HCT116 (cell line): ENCODE data around the gene HIF1A. TPM values are rescaled to one million over a fixed set of nuclear protein-coding genes. Genes with fewer than 3 reads are reported as not detected.

Experiments
- ATAC-seq: fragments of 200-7000 bp; cut with Tn5 transposase; 2 replicates; pipeline ENCODE4 v1.9.1; 2020; ENCODE audit warnings: mild to moderate bottlenecking, moderate library complexity
- BruUV-seq: library from RNA; stranded (reverse); fragments of 400-500 nt; replicated peaks from 2 replicates; lab custom pipeline; 2021; lab: Mats Ljungman, UMichigan
- CTCF ChIA-PET: fragments of 300-600 bp; sonication (Branson Sonifier 250); formaldehyde crosslinking; loops from one replicate; lab custom pipeline; 2021; ENCODE audit warnings: antibody characterized with exemption; lab: Charles Lee
- POLR2A ChIA-PET: fragments of 300-600, 350-600 bp; sonication (Branson Sonifier 250); formaldehyde crosslinking; loops from one replicate; lab custom pipeline; 2021; ENCODE audit warnings: antibody characterized with exemption; lab: Charles Lee
- RAD21 ChIA-PET, 2 experiments: fragments of 300-600 bp; sonication (Branson Sonifier 250); formaldehyde crosslinking; loops; one replicate each; lab custom pipeline; 2023; ENCODE audit warnings: low total read pairs in 2 of 2; ENCODE audit not compliant: uncharacterized antibody in 2 of 2, unreplicated experiment in 2 of 2, low non-redundant PET in 1 of 2; lab: Charles Lee
- DNase-seq: peaks from one replicate; pipeline ENCODE4 v3.0.0-alpha.2; 2010; ENCODE audit warnings: low read depth, low spot score
- H2AFZ ChIP-seq: fragments of 200-600 bp; shearing (Covaris generic), sonication (generic); 2 replicates; pipeline ENCODE4 v1.6.1; 2017; ENCODE audit warnings: low read depth, mixed run types, mixed read lengths, antibody characterized with exemption, low read length; ENCODE audit not compliant: poor library complexity, severe bottlenecking
- H3K27ac ChIP-seq: 2 replicates; pipeline ENCODE4 v1.5.1; 2012; ENCODE audit warnings: low read depth, low read length
- H3K27me3 ChIP-seq: fragments of 200-600 bp; sonication (generic); 2 replicates; pipeline ENCODE4 v1.6.1; 2016; ENCODE audit warnings: mixed run types, low read length, mixed read lengths; ENCODE audit not compliant: insufficient read depth
- H3K36me3 ChIP-seq, 2 experiments: fragments of 200-500 bp in 1 of 2; fragments of 200-600 bp in 1 of 2; sonication (Bioruptor generic) in 1 of 2; sonication (generic) in 1 of 2; 2 replicates each; pipeline versions ENCODE4 v1.5.1 to v1.6.1; 2014 to 2016; ENCODE audit warnings: low read length in 2 of 2, inconsistent platforms in 1 of 2, mixed read lengths in 1 of 2, mixed run types in 1 of 2; ENCODE audit not compliant: insufficient read depth in 2 of 2, control insufficient read depth in 1 of 2
- H3K4me1 ChIP-seq, 2 experiments: fragments of 200-600 bp in 1 of 2; sonication (generic) in 1 of 2; 2 replicates each; pipeline versions ENCODE4 v1.5.1 to v1.6.1; 2012 to 2017; ENCODE audit warnings: low read length in 2 of 2, inconsistent platforms in 1 of 2, mild to moderate bottlenecking in 1 of 2, mixed read lengths in 1 of 2, mixed run types in 1 of 2, moderate library complexity in 1 of 2; ENCODE audit not compliant: insufficient read depth in 2 of 2, control insufficient read depth in 1 of 2
- H3K4me2 ChIP-seq: fragments of 200-600 bp; sonication (generic); 2 replicates; pipeline ENCODE4 v1.6.1; 2017; ENCODE audit warnings: mixed run types, low read length, mixed read lengths
- H3K4me3 ChIP-seq, 2 experiments: fragments of 200-600 bp in 1 of 2; sonication (generic) in 1 of 2; replicated peaks in 1 of 2; 2 replicates each; pipeline ENCODE4 v1.5.1; 2011 to 2016; ENCODE audit warnings: low read length in 2 of 2, control low read depth in 1 of 2, low read depth in 1 of 2, mild to moderate bottlenecking in 1 of 2, mixed read lengths in 1 of 2, mixed run types in 1 of 2
- H3K79me2 ChIP-seq: fragments of 200-600 bp; sonication (generic); 2 replicates; pipeline ENCODE4 v1.6.1; 2017; ENCODE audit warnings: mild to moderate bottlenecking, mixed run types, low read length, moderate library complexity, mixed read lengths; ENCODE audit not compliant: insufficient read depth
- H3K9ac ChIP-seq: fragments of 200-600 bp; sonication (generic); 2 replicates; pipeline ENCODE4 v1.6.1; 2016; ENCODE audit warnings: low read length, mixed read lengths
- H3K9me2 ChIP-seq: fragments of 200-600 bp; sonication (generic), shearing (Covaris generic); 2 replicates; pipeline ENCODE4 v1.6.1; 2017; ENCODE audit warnings: mixed run types, mild to moderate bottlenecking, moderate library complexity; ENCODE audit not compliant: insufficient read depth
- H3K9me3 ChIP-seq, 2 experiments: fragments of 200-500 bp in 1 of 2; fragments of 200-600 bp in 1 of 2; sonication (Bioruptor generic) in 1 of 2; sonication (generic) in 1 of 2; 2 replicates each; pipeline ENCODE4 v1.6.1; 2014 to 2017; ENCODE audit warnings: low read length in 2 of 2, mixed read lengths in 2 of 2, inconsistent platforms in 1 of 2, low read depth in 1 of 2, mild to moderate bottlenecking in 1 of 2, mixed run types in 1 of 2, moderate library complexity in 1 of 2; ENCODE audit not compliant: control insufficient read depth in 1 of 2, insufficient read depth in 1 of 2
- H4K20me1 ChIP-seq: fragments of 200-600 bp; sonication (generic), shearing (Covaris generic); 2 replicates; pipeline ENCODE4 v1.6.1; 2017; ENCODE audit warnings: mixed run types, mild to moderate bottlenecking, moderate library complexity; ENCODE audit not compliant: insufficient read depth
- ATF3 ChIP-seq: IDR thresholded peaks from 2 replicates; pipeline ENCODE4 v1.6.1; 2012
- CBX3 ChIP-seq: IDR thresholded peaks from 2 replicates; pipeline ENCODE4 v1.6.1; 2012; ENCODE audit warnings: low read depth
- CEBPB ChIP-seq: IDR thresholded peaks from 2 replicates; pipeline ENCODE4 v1.6.1; 2012; ENCODE audit warnings: low read depth
- CTCF ChIP-seq, 3 experiments: fragments of 200-600 bp in 1 of 3; sonication (generic) in 1 of 3; IDR thresholded peaks in 2 of 3; conservative IDR thresholded peaks in 1 of 3; 2 replicates each; pipeline ENCODE4 v1.5.1; 2012 to 2017; ENCODE audit warnings: low read depth in 2 of 3, low read length in 2 of 3, antibody characterized with exemption in 1 of 3, borderline replicate concordance in 1 of 3, control low read depth in 1 of 3, mild to moderate bottlenecking in 1 of 3, mixed read lengths in 1 of 3, mixed run types in 1 of 3, moderate library complexity in 1 of 3; ENCODE audit not compliant: insufficient read depth in 1 of 3
- EGR1 ChIP-seq: IDR thresholded peaks from 2 replicates; pipeline ENCODE4 v1.6.1; 2012; ENCODE audit warnings: low read depth
- JUND ChIP-seq: IDR thresholded peaks from 2 replicates; pipeline ENCODE4 v1.6.1; 2012
- POLR2A ChIP-seq: IDR thresholded peaks from 2 replicates; pipeline ENCODE4 v1.7.0; 2011; ENCODE audit warnings: borderline replicate concordance; ENCODE audit not compliant: insufficient read depth, insufficient read length; ENCODE audit errors: extremely low read depth
- POLR2AphosphoS5 ChIP-seq: IDR thresholded peaks from 2 replicates; pipeline ENCODE4 v1.6.1; 2011; ENCODE audit warnings: mild to moderate bottlenecking, low read depth, low read length, moderate library complexity
- SRF ChIP-seq: IDR thresholded peaks from 2 replicates; pipeline ENCODE4 v1.6.1; 2012; ENCODE audit warnings: low read depth
- TCF7L2 ChIP-seq: IDR thresholded peaks from 2 replicates; pipeline ENCODE4 v1.7.0; 2011; ENCODE audit warnings: borderline replicate concordance, inconsistent platforms; ENCODE audit not compliant: insufficient read depth, insufficient read length; ENCODE audit errors: extremely low read depth
- ZFX ChIP-seq: fragments of 450-650 bp; IDR thresholded peaks from 2 replicates; pipeline ENCODE4 v1.6.1; 2017
- ZNF274 ChIP-seq: fragments of 200-500 bp; sonication (Bioruptor generic); IDR thresholded peaks from 2 replicates; pipeline ENCODE4 v1.6.1; 2014; ENCODE audit warnings: mild to moderate bottlenecking, low read depth, low read length, inconsistent platforms
- intact Hi-C: fragments of 100-400 bp; cut with micrococcal nuclease; formaldehyde crosslinking; loops from 2 replicates; pipeline ENCODE4 v1.10.0; 2022
- total RNA-seq: library from RNA; stranded (reverse); gene quantifications from one replicate; pipeline ENCODE4 v1.2.1, GENCODE V29; 2021; ENCODE audit not compliant: unreplicated experiment

HIF1A gene
- total RNA-seq, 1 experiment from 2014 or later: 113 TPM

GRCh38 chr14:61733972-61734371 lies 38.7 kb downstream of the HIF1A start:
- Histone ChIP-seq H3K9me2 (no peaks in the 10 kb centered on the region), H3K4me3 (no peak overlapping the region), H2AFZ (no peak overlapping the region), H3K79me2 (peaks cover 54% of the 10 kb centered on the region), H3K4me1 (no peaks in the 10 kb centered on the region), H3K9ac (no peak overlapping the region), H3K27me3 (no peaks in the 10 kb centered on the region), H4K20me1 (no peaks in the 10 kb centered on the region), H3K4me2 (no peak overlapping the region), H3K9me3 (no peaks in the 10 kb centered on the region), H3K27ac (no peak overlapping the region), H3K36me3 (peaks cover 44 to 55% of the 10 kb centered on the region in 2 experiments)
- no peak for ATAC-seq
- no TSS peak for BruUV-seq
- no peak for TF ChIP-seq ZFX
- TF ChIP-seq CTCF (IDR thresholded peaks at IDR 0.05 in 2 of 3, conservative IDR thresholded peaks at IDR 0.05 in 1 of 3; ENCODE audit: borderline replicate concordance in 1 of 3, insufficient read depth in 1 of 3, low read depth in 2 of 3, low read length in 2 of 3): 0 out of 6 replicates have a peak, but pooled peaks of 1 of the 3 experiments have one; percentile 9
- ChIA-PET POLR2A (no interaction called here), CTCF (interaction anchor here (1.6 kb wide), 1 partner anchor 259 kb away, joined by 5 read pairs; no protein-coding TSS in a partner anchor), RAD21 (no interaction called here)
- no peak for DNase-seq
- intact Hi-C loops: loop anchor here (5.0 to 10.0 kb wide), 2 partner anchors 101 to 437 kb away; no protein-coding TSS in a partner anchor

GRCh38 chr14:61736751-61737150 lies 41.4 kb downstream of the HIF1A start:
- H3K4me1 ChIP-seq: no peaks in the 10 kb centered on the region
- H3K36me3 ChIP-seq: peaks cover 53 to 55% of the 10 kb centered on the region in 2 experiments
- no peak overlapping the region for H2AFZ ChIP-seq
- no peak overlapping the region for H3K4me2 ChIP-seq
- ChIA-PET RAD21 (no interaction called here), POLR2A (no interaction called here), CTCF (no interaction called here)
- no peak overlapping the region for H3K9ac ChIP-seq
- H3K27ac ChIP-seq: no peak overlapping the region
- no TSS peak for BruUV-seq
- H3K9me3 ChIP-seq: no peaks in the 10 kb centered on the region
- no peak overlapping the region for H3K4me3 ChIP-seq
- no peaks in the 10 kb centered on the region for H3K27me3 ChIP-seq
- peaks cover 7% of the 10 kb centered on the region for H4K20me1 ChIP-seq
- no peak for ATAC-seq
- intact Hi-C loops: loop anchor here (10.0 kb wide), 1 partner anchor 98 kb away; no protein-coding TSS in a partner anchor
- no peaks in the 10 kb centered on the region for H3K9me2 ChIP-seq
- peaks cover 47% of the 10 kb centered on the region for H3K79me2 ChIP-seq
- TF ChIP-seq ATF3 (no peak), ZNF274 (no peak), EGR1 (no peak), JUND (no peak), TCF7L2 (no peak), CEBPB (no peak), SRF (no peak), POLR2A (no peak), CBX3 (no peak), POLR2AphosphoS5 (no peak)
- no peak for DNase-seq
